ENCODE results near the gene MLEC. TPM values are rescaled to one million over a fixed set of nuclear protein-coding genes. Genes with fewer than 3 reads are reported as not detected.
A peak's percentile ranks its signal among the peaks of the same experiment; 100 is the strongest.

The MLEC gene
- total and polyA plus RNA-seq, 12 donors: 68.3 to 555 (median 264) TPM

GRCh38 chr12:120689397-120690082, 2.6 kb downstream of the MLEC start:
- peak overlapping the region in 3 of 5 donors; percentile 82 to 94 (median 93) for H3K27ac ChIP-seq
- peak overlapping the region in 2 of 4 donors; percentile 64 to 92 for H3K4me3 ChIP-seq
- intact Hi-C loops (cut with DNase I): no loop called here
- peaks cover 0 to 11% of the 10 kb centered on the region in 2 donors for H3K36me3 ChIP-seq (replicated peaks in 1 of 2)
- DNase-seq: no peak
- H3K9me3 ChIP-seq (replicated peaks in 1 of 3): no peaks in the 10 kb centered on the region
- WGBS, 4 donors: 51 to 59% (median 55%) methylated on average over 6 of the region's 6 CpGs
- peaks cover 50 to 66% of the 10 kb centered on the region in 2 donors for H3K4me1 ChIP-seq (replicated peaks in 1 of 2)
- H3K27me3 ChIP-seq: no peaks in the 10 kb centered on the region
- TF ChIP-seq CTCF (IDR thresholded peaks at IDR 0.05): no peak
- no peak for TF ChIP-seq POLR2A (IDR thresholded peaks at IDR 0.05)

DNA sequence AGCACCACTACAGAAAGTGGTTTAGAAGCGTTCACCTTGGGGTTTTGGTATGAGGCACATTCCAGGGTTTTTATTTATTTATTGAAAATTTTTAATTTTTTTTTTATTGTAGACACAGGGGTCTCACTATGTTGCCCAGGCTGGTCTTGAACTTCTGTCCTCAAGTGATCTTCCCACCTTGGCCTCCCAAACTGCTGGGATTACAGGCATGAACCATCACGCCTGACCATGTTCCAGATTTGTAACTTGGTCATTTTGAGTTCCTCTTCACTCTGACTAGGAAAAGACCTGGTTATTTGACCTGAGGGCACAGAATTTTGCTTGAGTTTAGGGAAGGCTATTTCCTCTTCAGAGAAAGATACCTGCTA, 3.1 kb downstream of the MLEC start:
- peaks cover 0 to 16% of the 10 kb centered on the region in 2 donors for H3K36me3 ChIP-seq (replicated peaks in 1 of 2)
- H3K27me3 ChIP-seq: no peaks in the 10 kb centered on the region
- H3K27ac ChIP-seq: peak overlapping the region in 2 of 5 donors; percentile 16 to 93
- no peak for DNase-seq
- 79 to 87% (median 83%) methylated on average over 2 of the region's 2 CpGs for WGBS, 4 donors
- intact Hi-C loops (cut with DNase I): no loop called here
- TF ChIP-seq POLR2A (IDR thresholded peaks at IDR 0.05): no peak
- no peak for TF ChIP-seq CTCF (IDR thresholded peaks at IDR 0.05)
- peaks cover 47 to 62% of the 10 kb centered on the region in 2 donors for H3K4me1 ChIP-seq (replicated peaks in 1 of 2)
- no peaks in the 10 kb centered on the region for H3K9me3 ChIP-seq (replicated peaks in 1 of 3)
- H3K4me3 ChIP-seq: peak overlapping the region in 1 of 4 donors; percentile 92

GRCh38 chr12:120690978-120691377, 4.0 kb downstream of the MLEC start:
- H3K9me3 ChIP-seq (replicated peaks in 1 of 3): no peaks in the 10 kb centered on the region
- H3K4me3 ChIP-seq: no peak overlapping the region
- 29 to 55% (median 49%) methylated on average over 3 of the region's 3 CpGs for WGBS, 4 donors
- intact Hi-C loops (cut with DNase I): no loop called here
- DNase-seq: no peak
- no peaks in the 10 kb centered on the region for H3K27me3 ChIP-seq
- peak overlapping the region in 4 of 5 donors; percentile 13 to 93 (median 41) for H3K27ac ChIP-seq
- peaks cover 0 to 25% of the 10 kb centered on the region in 2 donors for H3K36me3 ChIP-seq (replicated peaks in 1 of 2)
- TF ChIP-seq CTCF (IDR thresholded peaks at IDR 0.05) (no peak), POLR2A (IDR thresholded peaks at IDR 0.05) (no peak)
- peaks cover 47 to 57% of the 10 kb centered on the region in 2 donors for H3K4me1 ChIP-seq (replicated peaks in 1 of 2)

GRCh38 chr12:120692524-120693033, 5.6 kb downstream of the MLEC start:
- H3K9me3 ChIP-seq (replicated peaks in 1 of 3): no peaks in the 10 kb centered on the region
- intact Hi-C loops (cut with DNase I): no loop called here
- peaks cover 0 to 41% of the 10 kb centered on the region in 2 donors for H3K36me3 ChIP-seq (replicated peaks in 1 of 2)
- no peak overlapping the region for H3K4me3 ChIP-seq
- peak; percentile 63 to 88 (median 78) for DNase-seq
- TF ChIP-seq CTCF (IDR thresholded peaks at IDR 0.05): no peak
- no peak for TF ChIP-seq POLR2A (IDR thresholded peaks at IDR 0.05)
- H3K27ac ChIP-seq: peak overlapping the region; percentile 29 to 93 (median 48)
- WGBS, 4 donors: 46 to 51% (median 48%) methylated on average over 11 of the region's 11 CpGs
- H3K4me1 ChIP-seq (replicated peaks in 1 of 2): peaks cover 47 to 57% of the 10 kb centered on the region in 2 donors
- no peaks in the 10 kb centered on the region for H3K27me3 ChIP-seq
